ENCODE data around the gene CACNA1A.
"Not testable (repeated sequence)": the region's sequence is repeated elsewhere in the genome, so short reads cannot be mapped to it uniquely, and the experiment has no call there.

Gene CACNA1A

GRCh38 chr19:13381827-13382632, 124.2 kb downstream of the CACNA1A start:
- Histone ChIP-seq H3K27me3 (replicated peaks; ENCODE audit: control insufficient read depth, insufficient read depth, low read length, poor library complexity, severe bottlenecking) (no peaks in the 10 kb centered on the region), H3K27ac (ENCODE audit: insufficient read depth, low read length, poor library complexity, severe bottlenecking) (no peak overlapping the region), H3K4me1 (ENCODE audit: control insufficient read depth, insufficient read depth, low read length, poor library complexity, severe bottlenecking) (no peaks in the 10 kb centered on the region), H3K36me3 (ENCODE audit: control insufficient read depth, insufficient read depth, low read length) (no peaks in the 10 kb centered on the region), H3K4me3 (ENCODE audit: insufficient read depth, low read depth, low read length, poor library complexity, severe bottlenecking) (no peak overlapping the region), H3K9me3 (ENCODE audit: control insufficient read depth, low read length) (no peaks in the 10 kb centered on the region)
- no peak for DNase-seq

DNA sequence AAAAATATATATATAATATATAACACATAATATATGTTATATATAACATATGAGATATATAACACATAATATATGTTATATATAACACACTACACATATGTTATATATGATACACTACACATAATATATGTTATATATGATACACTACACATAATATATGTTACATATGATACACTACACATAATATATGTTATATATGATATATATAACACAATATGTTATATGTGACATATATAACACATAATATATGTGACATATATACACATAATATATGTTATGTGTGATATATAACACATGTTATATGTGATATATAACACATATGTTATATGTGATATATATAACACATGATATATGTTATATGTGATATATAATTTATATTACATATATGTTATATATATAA, 129.7 kb downstream of the CACNA1A start:
- no peaks in the 10 kb centered on the region for H3K4me1 ChIP-seq (ENCODE audit: control insufficient read depth, insufficient read depth, low read length, poor library complexity, severe bottlenecking)
- H3K9me3 ChIP-seq (ENCODE audit: control insufficient read depth, low read length): no peaks in the 10 kb centered on the region
- H3K4me3 ChIP-seq (ENCODE audit: insufficient read depth, low read depth, low read length, poor library complexity, severe bottlenecking): no peak overlapping the region
- no peaks in the 10 kb centered on the region for H3K27me3 ChIP-seq (replicated peaks; ENCODE audit: control insufficient read depth, insufficient read depth, low read length, poor library complexity, severe bottlenecking)
- H3K27ac ChIP-seq (ENCODE audit: insufficient read depth, low read length, poor library complexity, severe bottlenecking): no peak overlapping the region
- no peaks in the 10 kb centered on the region for H3K36me3 ChIP-seq (ENCODE audit: control insufficient read depth, insufficient read depth, low read length)
- DNase-seq: no peak

- no peaks in the 10 kb centered on the region for H3K9me3 ChIP-seq (ENCODE audit: control insufficient read depth, low read length)
- no peak overlapping the region for H3K4me3 ChIP-seq (ENCODE audit: insufficient read depth, low read depth, low read length, poor library complexity, severe bottlenecking)
- DNase-seq: no peak
- no peaks in the 10 kb centered on the region for H3K36me3 ChIP-seq (ENCODE audit: control insufficient read depth, insufficient read depth, low read length)
- H3K27me3 ChIP-seq (replicated peaks; ENCODE audit: control insufficient read depth, insufficient read depth, low read length, poor library complexity, severe bottlenecking): peaks cover 5% of the 10 kb centered on the region
- no peaks in the 10 kb centered on the region for H3K4me1 ChIP-seq (ENCODE audit: control insufficient read depth, insufficient read depth, low read length, poor library complexity, severe bottlenecking)
- no peak overlapping the region for H3K27ac ChIP-seq (ENCODE audit: insufficient read depth, low read length, poor library complexity, severe bottlenecking)
Measured at GRCh38 chr19:13373599-13373998, 132.7 kb downstream of the CACNA1A start.

- Histone ChIP-seq H3K27ac (ENCODE audit: insufficient read depth, low read length, poor library complexity, severe bottlenecking) (no peak overlapping the region), H3K4me1 (ENCODE audit: control insufficient read depth, insufficient read depth, low read length, poor library complexity, severe bottlenecking) (no peaks in the 10 kb centered on the region), H3K36me3 (ENCODE audit: control insufficient read depth, insufficient read depth, low read length) (no peaks in the 10 kb centered on the region), H3K9me3 (ENCODE audit: control insufficient read depth, low read length) (no peaks in the 10 kb centered on the region), H3K27me3 (replicated peaks; ENCODE audit: control insufficient read depth, insufficient read depth, low read length, poor library complexity, severe bottlenecking) (peaks cover 5% of the 10 kb centered on the region), H3K4me3 (ENCODE audit: insufficient read depth, low read depth, low read length, poor library complexity, severe bottlenecking) (no peak overlapping the region)
- DNase-seq: no peak
Measured at GRCh38 chr19:13370948-13371347, 135.3 kb downstream of the CACNA1A start.

- DNase-seq: no peak
- Histone ChIP-seq H3K9me3 (ENCODE audit: control insufficient read depth, low read length) (no peaks in the 10 kb centered on the region), H3K27me3 (replicated peaks; ENCODE audit: control insufficient read depth, insufficient read depth, low read length, poor library complexity, severe bottlenecking) (peaks cover 5% of the 10 kb centered on the region), H3K4me3 (ENCODE audit: insufficient read depth, low read depth, low read length, poor library complexity, severe bottlenecking) (no peak overlapping the region), H3K27ac (ENCODE audit: insufficient read depth, low read length, poor library complexity, severe bottlenecking) (no peak overlapping the region), H3K36me3 (ENCODE audit: control insufficient read depth, insufficient read depth, low read length) (no peaks in the 10 kb centered on the region), H3K4me1 (ENCODE audit: control insufficient read depth, insufficient read depth, low read length, poor library complexity, severe bottlenecking) (no peaks in the 10 kb centered on the region)
Measured at GRCh38 chr19:13366529-13367143, 139.6 kb downstream of the CACNA1A start.

DNA sequence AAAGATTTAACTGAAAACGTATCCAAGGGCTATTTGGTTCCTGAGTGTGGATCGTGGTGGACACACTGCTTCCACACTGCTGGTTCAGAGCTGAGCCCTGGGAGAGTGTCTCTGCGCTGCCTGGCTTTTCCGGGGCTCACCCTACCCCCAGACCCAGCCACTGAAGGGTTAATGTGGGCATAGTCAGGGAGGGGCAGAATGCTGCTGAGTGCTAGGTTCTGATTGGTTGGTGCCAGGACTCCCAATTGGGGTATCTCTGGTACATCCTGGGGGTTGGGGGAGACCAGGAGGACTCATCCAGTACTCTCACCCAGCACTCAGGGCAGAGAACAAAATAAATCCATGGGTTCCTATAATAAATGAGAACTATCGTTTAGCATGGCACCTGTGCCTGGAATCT, 142.3 kb downstream of the CACNA1A start:
- Histone ChIP-seq H3K4me3 (ENCODE audit: insufficient read depth, low read depth, low read length, poor library complexity, severe bottlenecking) (no peak overlapping the region), H3K9me3 (ENCODE audit: control insufficient read depth, low read length) (no peaks in the 10 kb centered on the region), H3K27ac (ENCODE audit: insufficient read depth, low read length, poor library complexity, severe bottlenecking) (no peak overlapping the region), H3K4me1 (ENCODE audit: control insufficient read depth, insufficient read depth, low read length, poor library complexity, severe bottlenecking) (no peaks in the 10 kb centered on the region), H3K27me3 (replicated peaks; ENCODE audit: control insufficient read depth, insufficient read depth, low read length, poor library complexity, severe bottlenecking) (no peaks in the 10 kb centered on the region), H3K36me3 (ENCODE audit: control insufficient read depth, insufficient read depth, low read length) (no peaks in the 10 kb centered on the region)
- DNase-seq: no peak

- no peaks in the 10 kb centered on the region for H3K27me3 ChIP-seq (replicated peaks; ENCODE audit: control insufficient read depth, insufficient read depth, low read length, poor library complexity, severe bottlenecking)
- no peaks in the 10 kb centered on the region for H3K36me3 ChIP-seq (ENCODE audit: control insufficient read depth, insufficient read depth, low read length)
- no peak overlapping the region for H3K27ac ChIP-seq (ENCODE audit: insufficient read depth, low read length, poor library complexity, severe bottlenecking)
- no peaks in the 10 kb centered on the region for H3K9me3 ChIP-seq (ENCODE audit: control insufficient read depth, low read length)
- no peak for DNase-seq
- H3K4me1 ChIP-seq (ENCODE audit: control insufficient read depth, insufficient read depth, low read length, poor library complexity, severe bottlenecking): no peaks in the 10 kb centered on the region
- no peak overlapping the region for H3K4me3 ChIP-seq (ENCODE audit: insufficient read depth, low read depth, low read length, poor library complexity, severe bottlenecking)
Measured at GRCh38 chr19:13363245-13363644, 143.0 kb downstream of the CACNA1A start.

GRCh38 chr19:13362668-13363067, 143.6 kb downstream of the CACNA1A start:
- H3K36me3 ChIP-seq (ENCODE audit: control insufficient read depth, insufficient read depth, low read length): no peaks in the 10 kb centered on the region
- H3K9me3 ChIP-seq (ENCODE audit: control insufficient read depth, low read length): no peaks in the 10 kb centered on the region
- no peak overlapping the region for H3K4me3 ChIP-seq (ENCODE audit: insufficient read depth, low read depth, low read length, poor library complexity, severe bottlenecking)
- no peak overlapping the region for H3K27ac ChIP-seq (ENCODE audit: insufficient read depth, low read length, poor library complexity, severe bottlenecking)
- DNase-seq: no peak
- H3K27me3 ChIP-seq (replicated peaks; ENCODE audit: control insufficient read depth, insufficient read depth, low read length, poor library complexity, severe bottlenecking): no peaks in the 10 kb centered on the region
- H3K4me1 ChIP-seq (ENCODE audit: control insufficient read depth, insufficient read depth, low read length, poor library complexity, severe bottlenecking): no peaks in the 10 kb centered on the region

GRCh38 chr19:13361726-13362125, 144.6 kb downstream of the CACNA1A start:
- not testable (repeated sequence) for H3K9me3 ChIP-seq (ENCODE audit: control insufficient read depth, low read length); H3K4me1 ChIP-seq (ENCODE audit: control insufficient read depth, insufficient read depth, low read length, poor library complexity, severe bottlenecking); DNase-seq; H3K36me3 ChIP-seq (ENCODE audit: control insufficient read depth, insufficient read depth, low read length); H3K27me3 ChIP-seq (replicated peaks; ENCODE audit: control insufficient read depth, insufficient read depth, low read length, poor library complexity, severe bottlenecking); H3K27ac ChIP-seq (ENCODE audit: insufficient read depth, low read length, poor library complexity, severe bottlenecking); H3K4me3 ChIP-seq (ENCODE audit: insufficient read depth, low read depth, low read length, poor library complexity, severe bottlenecking)

DNA sequence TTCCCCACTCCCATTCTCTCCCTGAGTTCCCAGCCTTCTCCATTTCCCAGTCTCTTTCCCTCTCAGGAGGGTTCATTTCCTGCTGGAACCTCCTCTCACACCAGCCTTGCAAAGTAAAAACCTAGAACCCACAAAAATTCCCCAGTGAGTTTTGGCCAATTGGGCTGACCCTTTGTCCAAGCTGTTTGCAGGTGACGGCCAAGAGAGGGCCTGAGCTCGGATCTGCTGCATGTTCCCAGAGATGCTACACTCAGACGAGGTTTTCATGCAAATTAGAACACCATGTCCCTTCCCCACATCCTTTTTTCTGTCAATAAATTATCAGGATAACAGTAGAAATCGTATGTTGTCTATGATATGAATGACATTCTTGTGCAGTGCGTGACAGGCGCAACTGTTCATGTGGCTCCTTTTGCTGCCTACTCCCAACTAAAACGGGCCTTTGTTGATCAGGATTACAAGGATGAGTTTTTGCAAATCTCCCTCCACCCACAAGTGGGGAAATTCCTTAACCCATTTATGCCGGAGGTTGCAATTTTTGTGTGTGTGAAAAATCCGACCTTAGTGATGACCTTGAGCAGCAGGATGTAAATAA, 149.5 kb downstream of the CACNA1A start:
- Histone ChIP-seq H3K9me3 (ENCODE audit: control insufficient read depth, low read length) (no peaks in the 10 kb centered on the region), H3K4me1 (ENCODE audit: control insufficient read depth, insufficient read depth, low read length, poor library complexity, severe bottlenecking) (no peaks in the 10 kb centered on the region), H3K36me3 (ENCODE audit: control insufficient read depth, insufficient read depth, low read length) (no peaks in the 10 kb centered on the region), H3K27me3 (replicated peaks; ENCODE audit: control insufficient read depth, insufficient read depth, low read length, poor library complexity, severe bottlenecking) (no peaks in the 10 kb centered on the region), H3K4me3 (ENCODE audit: insufficient read depth, low read depth, low read length, poor library complexity, severe bottlenecking) (no peak overlapping the region), H3K27ac (ENCODE audit: insufficient read depth, low read length, poor library complexity, severe bottlenecking) (no peak overlapping the region)
- no peak for DNase-seq

Measured in effector memory CD4-positive, alpha-beta T cell (primary cell).